IMR-90 (cell line): ENCODE measurements around the gene CSRNP3. TPM values are rescaled to one million over a fixed set of nuclear protein-coding genes. Genes with fewer than 3 reads are reported as not detected.

Source experiments
- ATAC-seq: fragments of 200-7000 bp; cut with Tn5 transposase; 2 replicates; pipeline ENCODE4 v1.9.1; 2020; ENCODE audit warnings: low read depth, mild to moderate bottlenecking, moderate library complexity
- BruUV-seq: library from RNA; stranded (reverse); fragments of 400-500 nt; replicated peaks from 2 replicates; lab custom pipeline; 2021; lab: Mats Ljungman, UMichigan
- CTCF ChIA-PET: fragments of 300-600 bp; formaldehyde crosslinking; extraction: SDS; loops from one replicate; lab custom pipeline; 2021; ENCODE audit warnings: antibody characterized with exemption; lab: Yijun Ruan, JAX
- POLR2A ChIA-PET: fragments of 300-600 bp; sonication (Branson Sonifier 250); formaldehyde crosslinking; loops from one replicate; lab custom pipeline; 2022; ENCODE audit warnings: antibody characterized with exemption; ENCODE audit not compliant: unreplicated experiment; lab: Charles Lee
- DNase-seq: peaks from one replicate; pipeline ENCODE4 v3.0.0; 2013
- H2AFZ ChIP-seq: replicated peaks from 2 replicates; pipeline ENCODE3; 2013; ENCODE audit warnings: low read length, mild to moderate bottlenecking; ENCODE audit not compliant: poor library complexity
- H2AK5ac ChIP-seq: 2 replicates; pipeline ENCODE4 v1.6.1; 2013; ENCODE audit warnings: low read depth, low read length, inconsistent platforms
- H2AK9ac ChIP-seq: replicated peaks from 2 replicates; pipeline ENCODE3; 2013; ENCODE audit warnings: mild to moderate bottlenecking, low read depth, low read length, moderate library complexity; ENCODE audit not compliant: poor library complexity
- H2BK120ac ChIP-seq: 2 replicates; pipeline ENCODE4 v1.6.1; 2013; ENCODE audit warnings: low read depth, low read length, inconsistent platforms
- H2BK15ac ChIP-seq: 3 replicates; pipeline ENCODE4 v1.6.1; 2013; ENCODE audit warnings: low read depth, low read length, inconsistent platforms
- H2BK20ac ChIP-seq: 2 replicates; pipeline ENCODE4 v1.6.1; 2013; ENCODE audit warnings: low read depth, mild to moderate bottlenecking, inconsistent platforms, low read length, moderate library complexity
- H2BK5ac ChIP-seq: 2 replicates; pipeline ENCODE4 v1.6.1; 2013; ENCODE audit warnings: mild to moderate bottlenecking, low read depth, low read length, inconsistent platforms; ENCODE audit not compliant: poor library complexity, severe bottlenecking
- H3K14ac ChIP-seq: replicated peaks from 2 replicates; pipeline ENCODE4 v1.6.1; 2013; ENCODE audit warnings: low read depth, low read length, inconsistent platforms
- H3K18ac ChIP-seq: 2 replicates; pipeline ENCODE4 v1.6.1; 2013; ENCODE audit warnings: low read depth, low read length, control low read depth
- H3K23ac ChIP-seq: 2 replicates; pipeline ENCODE4 v1.6.1; 2013; ENCODE audit warnings: low read depth, low read length, inconsistent platforms
- H3K27ac ChIP-seq: 2 replicates; pipeline ENCODE4 v1.5.1; 2013; ENCODE audit warnings: mild to moderate bottlenecking, control low read depth, low read length; ENCODE audit not compliant: insufficient read depth
- H3K27me3 ChIP-seq: 2 replicates; pipeline ENCODE4 v1.6.1; 2013; ENCODE audit warnings: low read length; ENCODE audit not compliant: control insufficient read depth, insufficient read depth
- H3K36me3 ChIP-seq: 2 replicates; pipeline ENCODE4 v1.6.1; 2013; ENCODE audit warnings: low read length, mixed read lengths; ENCODE audit not compliant: control insufficient read depth, insufficient read depth
- H3K4ac ChIP-seq: 2 replicates; pipeline ENCODE4 v1.6.1; 2013; ENCODE audit warnings: low read depth, low read length, inconsistent platforms
- H3K4me1 ChIP-seq: 2 replicates; pipeline ENCODE4 v1.6.1; 2013; ENCODE audit warnings: low read length, mixed read lengths; ENCODE audit not compliant: control insufficient read depth, insufficient read depth
- H3K4me2 ChIP-seq: 2 replicates; pipeline ENCODE4 v1.6.1; 2013; ENCODE audit warnings: low read depth, mild to moderate bottlenecking, control low read depth, low read length, moderate library complexity
- H3K4me3 ChIP-seq: 2 replicates; pipeline ENCODE4 v1.5.1; 2013; ENCODE audit warnings: low read depth, mild to moderate bottlenecking, control low read depth, low read length, moderate library complexity; ENCODE audit not compliant: insufficient read depth
- H3K56ac ChIP-seq: 2 replicates; pipeline ENCODE4 v1.6.1; 2013; ENCODE audit warnings: low read length, inconsistent platforms; ENCODE audit not compliant: insufficient read depth; ENCODE audit errors: extremely low read depth
- H3K79me1 ChIP-seq, 2 experiments: 2 replicates each; pipeline ENCODE4 v1.6.1; 2013; ENCODE audit warnings: low read length in 2 of 2, inconsistent platforms in 1 of 2, low read depth in 1 of 2
- H3K9ac ChIP-seq: 2 replicates; pipeline ENCODE4 v1.6.1; 2013; ENCODE audit warnings: low read depth, low read length, control low read depth
- H3K9me1 ChIP-seq: 2 replicates; pipeline ENCODE4 v1.6.1; 2013; ENCODE audit warnings: low read length, inconsistent platforms; ENCODE audit not compliant: insufficient read depth
- H3K9me3 ChIP-seq: 2 replicates; pipeline ENCODE4 v1.6.1; 2013; ENCODE audit warnings: low read length; ENCODE audit not compliant: control insufficient read depth, insufficient read depth
- H4K20me1 ChIP-seq: 2 replicates; pipeline ENCODE4 v1.6.1; 2013; ENCODE audit warnings: low read length, inconsistent platforms; ENCODE audit not compliant: insufficient read depth
- H4K5ac ChIP-seq: 2 replicates; pipeline ENCODE4 v1.6.1; 2013; ENCODE audit warnings: mild to moderate bottlenecking, low read depth, low read length, control low read depth
- H4K8ac ChIP-seq, 2 experiments: 2 replicates each; pipeline ENCODE4 v1.6.1; 2013; ENCODE audit warnings: low read depth in 2 of 2, low read length in 2 of 2, control low read depth in 1 of 2, inconsistent platforms in 1 of 2
- H4K91ac ChIP-seq: 2 replicates; pipeline ENCODE4 v1.6.1; 2013; ENCODE audit warnings: low read depth, low read length, inconsistent platforms; ENCODE audit not compliant: insufficient read depth
- BHLHE40 ChIP-seq: fragments of 150-350 bp; IDR thresholded peaks from 2 replicates; pipeline ENCODE4 v1.6.1; 2016; ENCODE audit warnings: mild to moderate bottlenecking, low read depth, low read length
- CEBPB ChIP-seq: IDR thresholded peaks from 2 replicates; pipeline ENCODE4 v1.6.1; 2012; ENCODE audit warnings: low read depth, low read length, improper control_type of control experiment
- CHD1 ChIP-seq: IDR thresholded peaks from 2 replicates; pipeline ENCODE4 v1.6.1; 2012; ENCODE audit warnings: low read depth, low read length, improper control_type of control experiment
- ELK1 ChIP-seq: fragments of 150-350 bp; IDR thresholded peaks from 2 replicates; pipeline ENCODE4 v1.6.1; 2016; ENCODE audit warnings: low read depth, mild to moderate bottlenecking, low read length, moderate library complexity, borderline replicate concordance
- FOS ChIP-seq: fragments of 150-350 bp; IDR thresholded peaks from 2 replicates; pipeline ENCODE4 v1.6.1; 2016; ENCODE audit warnings: low read depth, low read length
- MAFK ChIP-seq: IDR thresholded peaks from 2 replicates; pipeline ENCODE4 v1.6.1; 2012; ENCODE audit warnings: low read depth, low read length, improper control_type of control experiment
- MAZ ChIP-seq: IDR thresholded peaks from 2 replicates; pipeline ENCODE4 v1.6.1; 2012; ENCODE audit warnings: low read depth, mild to moderate bottlenecking, low read length, improper control_type of control experiment, moderate library complexity, borderline replicate concordance
- MXI1 ChIP-seq: IDR thresholded peaks from 2 replicates; pipeline ENCODE4 v1.6.1; 2012; ENCODE audit warnings: low read depth, mild to moderate bottlenecking, low read length, moderate library complexity, borderline replicate concordance
- NFE2L2 ChIP-seq: fragments of 150-350 bp; IDR thresholded peaks from 2 replicates; pipeline ENCODE4 v1.6.1; 2016; ENCODE audit warnings: low read depth, mild to moderate bottlenecking, low read length
- POLR2A ChIP-seq: IDR thresholded peaks from 2 replicates; pipeline ENCODE4 v1.6.1; 2012; ENCODE audit warnings: mild to moderate bottlenecking, low read depth, low read length
- RAD21 ChIP-seq: IDR thresholded peaks from 2 replicates; pipeline ENCODE4 v1.6.1; 2012; ENCODE audit warnings: low read length, improper control_type of control experiment
- RCOR1 ChIP-seq: IDR thresholded peaks from 2 replicates; pipeline ENCODE4 v1.6.1; 2012; ENCODE audit warnings: mild to moderate bottlenecking, low read length, improper control_type of control experiment; ENCODE audit not compliant: insufficient replicate concordance
- RFX5 ChIP-seq: IDR thresholded peaks from 2 replicates; pipeline ENCODE4 v1.8.0; 2012; ENCODE audit warnings: low read depth, mild to moderate bottlenecking, low read length, moderate library complexity
- SMC3 ChIP-seq: fragments of 150-350 bp; IDR thresholded peaks from 2 replicates; pipeline ENCODE4 v1.6.1; 2016; ENCODE audit warnings: low read depth, mild to moderate bottlenecking, antibody characterized with exemption, low read length, moderate library complexity
- USF2 ChIP-seq: fragments of 150-350 bp; IDR thresholded peaks from 2 replicates; pipeline ENCODE4 v1.6.1; 2017; ENCODE audit warnings: mild to moderate bottlenecking, antibody characterized with exemption, low read length, low read depth
- WGBS, 2 experiments: methylation state at CpG; one replicate each; pipeline versions ENCODE4 v1.1.5 to v1.1.7; 2013; ENCODE audit warnings: missing lambda C conversion rate in 2 of 2; ENCODE audit not compliant: insufficient read length in 1 of 2; ENCODE audit errors: extremely low coverage in 2 of 2; 5-methylcytosine and 5-hydroxymethylcytosine counted together
- dilution Hi-C: fragments of 300-500 bp; cut with HindIII; formaldehyde crosslinking; loops from one replicate; pipeline ENCODE4 v1.14.3; 2018; ENCODE audit warnings: low sequenced_read_pairs; ENCODE audit not compliant: unreplicated experiment
- in situ Hi-C: fragments of 300-500 bp; cut with MboI; formaldehyde crosslinking; loops from 3 replicates; pipeline ENCODE4 v1.14.3; 2019; ENCODE audit warnings: low sequenced_read_pairs, inconsistent platforms, mixed read lengths
- intact Hi-C: fragments of 100-400 bp; cut with micrococcal nuclease; formaldehyde crosslinking; loops from 2 replicates; pipeline ENCODE4 v1.10.0; 2022
- polyA plus RNA-seq, 3 experiments: library from polyadenylated mRNA; depleted of rRNA; stranded (reverse); fragments of >200 nt; gene quantifications; 2 replicates each; pipeline ENCODE4 v1.2.3, GENCODE V29; 2012; ENCODE audit warnings: low replicate concordance in 1 of 3
- total RNA-seq: library from RNA; depleted of rRNA; stranded (reverse); fragments of >200 nt; gene quantifications from 2 replicates; pipeline ENCODE4 v1.2.3, GENCODE V29; 2012
- TF ChIP-seq, protein P1 (sequence below): conservative IDR thresholded peaks from 2 replicates; pipeline ENCODE4 v1.5.1; 2012; ENCODE audit warnings: mild to moderate bottlenecking, low read depth, low read length, improper control_type of control experiment

The CSRNP3 gene
- total and polyA plus RNA-seq, 2 of the 4 experiments (the other 2 are of a cell fraction): 0.21 to 0.72 TPM

GRCh38 chr2:165524720-165525119 is 55.2 kb downstream of the CSRNP3 start:
- H4K8ac ChIP-seq: no peak overlapping the region
- H3K9ac ChIP-seq: no peak overlapping the region
- no peak overlapping the region for H2AFZ ChIP-seq
- no CpG with 5 or more reads among the region's 1 CpG for WGBS, 2 experiments
- no peaks in the 10 kb centered on the region for H4K20me1 ChIP-seq
- H4K5ac ChIP-seq: no peak overlapping the region
- H2AK9ac ChIP-seq: no peak overlapping the region
- DNase-seq: no peak
- H3K14ac ChIP-seq: no peak overlapping the region
- no peak overlapping the region for H2AK5ac ChIP-seq
- no peaks in the 10 kb centered on the region for H3K9me1 ChIP-seq
- no peaks in the 10 kb centered on the region for H3K9me3 ChIP-seq
- no peaks in the 10 kb centered on the region for H3K4me1 ChIP-seq
- no peak overlapping the region for H2BK120ac ChIP-seq
- no peak for TF ChIP-seq USF2
- no peak for TF ChIP-seq CHD1
- TF ChIP-seq CEBPB: no peak
- no peak for TF ChIP-seq MXI1
- no peak for TF ChIP-seq MAFK
- TF ChIP-seq RAD21: no peak
- TF ChIP-seq BHLHE40: no peak
- no peak for TF ChIP-seq FOS
- no peak for TF ChIP-seq MAZ
- TF ChIP-seq ELK1: no peak
- TF ChIP-seq RFX5: no peak
- TF ChIP-seq, protein P1, sequence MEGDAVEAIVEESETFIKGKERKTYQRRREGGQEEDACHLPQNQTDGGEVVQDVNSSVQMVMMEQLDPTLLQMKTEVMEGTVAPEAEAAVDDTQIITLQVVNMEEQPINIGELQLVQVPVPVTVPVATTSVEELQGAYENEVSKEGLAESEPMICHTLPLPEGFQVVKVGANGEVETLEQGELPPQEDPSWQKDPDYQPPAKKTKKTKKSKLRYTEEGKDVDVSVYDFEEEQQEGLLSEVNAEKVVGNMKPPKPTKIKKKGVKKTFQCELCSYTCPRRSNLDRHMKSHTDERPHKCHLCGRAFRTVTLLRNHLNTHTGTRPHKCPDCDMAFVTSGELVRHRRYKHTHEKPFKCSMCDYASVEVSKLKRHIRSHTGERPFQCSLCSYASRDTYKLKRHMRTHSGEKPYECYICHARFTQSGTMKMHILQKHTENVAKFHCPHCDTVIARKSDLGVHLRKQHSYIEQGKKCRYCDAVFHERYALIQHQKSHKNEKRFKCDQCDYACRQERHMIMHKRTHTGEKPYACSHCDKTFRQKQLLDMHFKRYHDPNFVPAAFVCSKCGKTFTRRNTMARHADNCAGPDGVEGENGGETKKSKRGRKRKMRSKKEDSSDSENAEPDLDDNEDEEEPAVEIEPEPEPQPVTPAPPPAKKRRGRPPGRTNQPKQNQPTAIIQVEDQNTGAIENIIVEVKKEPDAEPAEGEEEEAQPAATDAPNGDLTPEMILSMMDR: no peak
- TF ChIP-seq POLR2A: no peak
- no peak for TF ChIP-seq SMC3
- no peak for TF ChIP-seq NFE2L2
- TF ChIP-seq RCOR1: no peak
- no peak overlapping the region for H3K4ac ChIP-seq
- BruUV-seq: no TSS peak
- ChIA-PET POLR2A (no interaction called here), CTCF (no interaction called here)
- no peak overlapping the region for H3K18ac ChIP-seq
- no peaks in the 10 kb centered on the region for H3K27me3 ChIP-seq
- no peak overlapping the region for H2BK15ac ChIP-seq
- no peak overlapping the region for H3K56ac ChIP-seq
- intact Hi-C loops (no loop called here), in situ Hi-C loops (no loop called here), dilution Hi-C loops (no loop called here)
- H3K27ac ChIP-seq: no peak overlapping the region
- no peak overlapping the region for H3K23ac ChIP-seq
- no peak overlapping the region for H2BK5ac ChIP-seq
- no peaks in the 10 kb centered on the region for H3K36me3 ChIP-seq
- no peak overlapping the region for H3K4me3 ChIP-seq
- no peak overlapping the region for H4K91ac ChIP-seq
- ATAC-seq: no peak
- no peak overlapping the region for H3K4me2 ChIP-seq
- no peak overlapping the region for H2BK20ac ChIP-seq
- H3K79me1 ChIP-seq: no peaks in the 10 kb centered on the region
